Neutrophil (primary cell): ENCODE data around the gene RELA.

Experiments
- H3K27ac ChIP-seq: fragments of 200-600 bp; sonication (generic); 2 replicates; pipeline ENCODE4 v1.5.1; 2016; ENCODE audit warnings: mild to moderate bottlenecking, moderate library complexity
- H3K27me3 ChIP-seq: fragments of 200-600 bp; sonication (generic); 2 replicates; pipeline ENCODE4 v1.6.0; 2016; ENCODE audit warnings: mild to moderate bottlenecking
- H3K36me3 ChIP-seq: fragments of 200-600 bp; sonication (generic); 2 replicates; pipeline ENCODE4 v1.5.1; 2017
- H3K4me1 ChIP-seq, 2 experiments: fragments of 200-600 bp in 1 of 2; sonication (generic) in 1 of 2; 1 replicate in 1 of 2; 2 replicates in 1 of 2; pipeline versions ENCODE4 v1.5.1 to v1.6.1; 2013 to 2016; ENCODE audit warnings: low read depth in 1 of 2, low read length in 1 of 2, mild to moderate bottlenecking in 1 of 2, moderate library complexity in 1 of 2; ENCODE audit not compliant: control insufficient read depth in 1 of 2, insufficient read depth in 1 of 2
- H3K4me3 ChIP-seq, 2 experiments: fragments of 200-600 bp in 1 of 2; sonication (generic) in 1 of 2; 1 replicate in 1 of 2; 2 replicates in 1 of 2; pipeline ENCODE4 v1.5.1; 2013 to 2016; ENCODE audit warnings: low read depth in 1 of 2, low read length in 1 of 2, mild to moderate bottlenecking in 1 of 2, moderate library complexity in 1 of 2
- H3K9me3 ChIP-seq: fragments of 200-600 bp; sonication (generic); 2 replicates; pipeline ENCODE4 v1.5.1; 2016
- TF ChIP-seq, protein P1 (sequence below): fragments of 200-600 bp; sonication (generic); IDR thresholded peaks from 2 replicates; pipeline ENCODE4 v1.5.1; 2016; ENCODE audit warnings: antibody characterized with exemption

The RELA gene

GRCh38 chr11:65637794-65638419 is 24.8 kb downstream of the RELA start, which contains the start of gene SIPA1:
SIPA1 (plus strand) TSS chr11:65638101; CDS start chr11:65640922, 2,821 bp downstream.
- peak within 1 kb of the TSS; percentile 100 for H3K27ac ChIP-seq
- H3K9me3 ChIP-seq = no peaks in the 10 kb centered on the region
- H3K27me3 ChIP-seq = no peaks in the 10 kb centered on the region
- H3K4me1 ChIP-seq = peaks cover 51 to 53% of the 10 kb centered on the region in 2 experiments
- H3K36me3 ChIP-seq = peaks cover 61% of the 10 kb centered on the region
- peak within 1 kb of the TSS; percentile 83 to 90 for H3K4me3 ChIP-seq
- TF ChIP-seq, protein P1, sequence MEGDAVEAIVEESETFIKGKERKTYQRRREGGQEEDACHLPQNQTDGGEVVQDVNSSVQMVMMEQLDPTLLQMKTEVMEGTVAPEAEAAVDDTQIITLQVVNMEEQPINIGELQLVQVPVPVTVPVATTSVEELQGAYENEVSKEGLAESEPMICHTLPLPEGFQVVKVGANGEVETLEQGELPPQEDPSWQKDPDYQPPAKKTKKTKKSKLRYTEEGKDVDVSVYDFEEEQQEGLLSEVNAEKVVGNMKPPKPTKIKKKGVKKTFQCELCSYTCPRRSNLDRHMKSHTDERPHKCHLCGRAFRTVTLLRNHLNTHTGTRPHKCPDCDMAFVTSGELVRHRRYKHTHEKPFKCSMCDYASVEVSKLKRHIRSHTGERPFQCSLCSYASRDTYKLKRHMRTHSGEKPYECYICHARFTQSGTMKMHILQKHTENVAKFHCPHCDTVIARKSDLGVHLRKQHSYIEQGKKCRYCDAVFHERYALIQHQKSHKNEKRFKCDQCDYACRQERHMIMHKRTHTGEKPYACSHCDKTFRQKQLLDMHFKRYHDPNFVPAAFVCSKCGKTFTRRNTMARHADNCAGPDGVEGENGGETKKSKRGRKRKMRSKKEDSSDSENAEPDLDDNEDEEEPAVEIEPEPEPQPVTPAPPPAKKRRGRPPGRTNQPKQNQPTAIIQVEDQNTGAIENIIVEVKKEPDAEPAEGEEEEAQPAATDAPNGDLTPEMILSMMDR = peak; percentile 41

GRCh38 chr11:65637032-65637557 is 25.6 kb downstream of the RELA start:
- Histone ChIP-seq H3K27me3 (no peaks in the 10 kb centered on the region), H3K27ac (peak overlapping the region; percentile 100), H3K4me1 (peaks cover 43 to 46% of the 10 kb centered on the region in 2 experiments), H3K9me3 (no peaks in the 10 kb centered on the region), H3K36me3 (peaks cover 58% of the 10 kb centered on the region), H3K4me3 (peak overlapping the region; percentile 83 to 90)
- TF ChIP-seq, protein P1 = no peak

- Histone ChIP-seq H3K4me1 (peaks cover 36 to 38% of the 10 kb centered on the region in 2 experiments), H3K9me3 (no peaks in the 10 kb centered on the region), H3K4me3 (no peak overlapping the region), H3K27me3 (no peaks in the 10 kb centered on the region), H3K36me3 (peaks cover 58% of the 10 kb centered on the region), H3K27ac (peak overlapping the region; percentile 100)
- TF ChIP-seq, protein P1 = no peak
These were observed 26.3 kb downstream of the RELA start for GRCh38 chr11:65636108-65637031.

- H3K4me3 ChIP-seq = no peak overlapping the region
- peaks cover 67% of the 10 kb centered on the region for H3K36me3 ChIP-seq
- no peaks in the 10 kb centered on the region for H3K9me3 ChIP-seq
- H3K27ac ChIP-seq = no peak overlapping the region
- H3K4me1 ChIP-seq = peaks cover 26 to 28% of the 10 kb centered on the region in 2 experiments
- TF ChIP-seq, protein P1 = no peak
- no peaks in the 10 kb centered on the region for H3K27me3 ChIP-seq
These were observed 27.6 kb downstream of the RELA start for GRCh38 chr11:65634905-65635731.

- TF ChIP-seq, protein P1 = no peak
- Histone ChIP-seq H3K27ac (no peak overlapping the region), H3K9me3 (no peaks in the 10 kb centered on the region), H3K36me3 (peaks cover 74% of the 10 kb centered on the region), H3K4me1 (peaks cover 20 to 22% of the 10 kb centered on the region in 2 experiments), H3K27me3 (no peaks in the 10 kb centered on the region), H3K4me3 (no peak overlapping the region)
These were observed 28.3 kb downstream of the RELA start for GRCh38 chr11:65634440-65634839.
